ENCODE results near the gene LIPK.

GRCh38 chr10:88800152-88801125, 94.4 kb downstream of the LIPK start:
- TF ChIP-seq CTCF (IDR thresholded peaks at IDR 0.05), result no peak
- no peak for TF ChIP-seq POLR2A (IDR thresholded peaks at IDR 0.05)

Measured in right lobe of liver (tissue), 4 donors.